HEK293T (cell line): ENCODE measurements around the gene NEBL.

Experiments
- CTCF ChIA-PET: fragments of 350-600 bp; formaldehyde crosslinking; extraction: SDS; loops from one replicate; lab custom pipeline; 2021; ENCODE audit warnings: antibody characterized with exemption, inconsistent platforms; lab: Yijun Ruan, JAX
- POLR2A ChIA-PET: fragments of 350-600 bp; formaldehyde crosslinking; extraction: SDS; loops from one replicate; lab custom pipeline; 2020; ENCODE audit warnings: antibody characterized with exemption, inconsistent platforms; lab: Yijun Ruan, JAX
- DNase-seq: peaks from one replicate; pipeline ENCODE4 v3.0.0; 2012; ENCODE audit warnings: mixed read lengths; ENCODE audit errors: extremely low spot score
- ARNT ChIP-seq: fragments of 450-650 bp; IDR thresholded peaks from 2 replicates; pipeline ENCODE4 v1.6.1; 2017; ENCODE audit warnings: mild to moderate bottlenecking
- BHLHE40 ChIP-seq: fragments of 450-650 bp; IDR thresholded peaks from 2 replicates; pipeline ENCODE4 v1.6.1; 2016; ENCODE audit warnings: mild to moderate bottlenecking, moderate library complexity, borderline replicate concordance
- CTBP1 ChIP-seq: fragments of 450-650 bp; IDR thresholded peaks from 2 replicates; pipeline ENCODE4 v1.6.1; 2016; ENCODE audit warnings: borderline replicate concordance
- ELF4 ChIP-seq: fragments of 450-650 bp; IDR thresholded peaks from 2 replicates; pipeline ENCODE4 v1.6.1; 2017; ENCODE audit warnings: antibody characterized with exemption
- FOXA1 ChIP-seq: fragments of 450-650 bp; IDR thresholded peaks from 2 replicates; pipeline ENCODE4 v1.6.1; 2016; ENCODE audit warnings: mild to moderate bottlenecking
- FOXK2 ChIP-seq: fragments of 450-650 bp; IDR thresholded peaks from 2 replicates; pipeline ENCODE4 v1.6.1; 2016; ENCODE audit warnings: mild to moderate bottlenecking
- FOXM1 ChIP-seq: fragments of 450-650 bp; IDR thresholded peaks from 2 replicates; pipeline ENCODE4 v1.6.1; 2017; ENCODE audit warnings: mild to moderate bottlenecking, borderline replicate concordance
- HDGF ChIP-seq: fragments of 450-650 bp; IDR thresholded peaks from 2 replicates; pipeline ENCODE4 v1.6.1; 2017; ENCODE audit warnings: antibody characterized with exemption, borderline replicate concordance
- L3MBTL2 ChIP-seq: fragments of 450-650 bp; conservative IDR thresholded peaks from 2 replicates; pipeline ENCODE4 v1.6.1; 2016; ENCODE audit warnings: mild to moderate bottlenecking
- LEF1 ChIP-seq: fragments of 450-650 bp; IDR thresholded peaks from 2 replicates; pipeline ENCODE4 v1.6.1; 2017; ENCODE audit warnings: mild to moderate bottlenecking, borderline replicate concordance
- NFRKB ChIP-seq: fragments of 450-650 bp; IDR thresholded peaks from 2 replicates; pipeline ENCODE4 v1.6.1; 2016; ENCODE audit warnings: mild to moderate bottlenecking, moderate library complexity
- PKNOX1 ChIP-seq: fragments of 450-650 bp; IDR thresholded peaks from 2 replicates; pipeline ENCODE4 v1.6.1; 2016
- SP1 ChIP-seq: fragments of 450-650 bp; IDR thresholded peaks from 2 replicates; pipeline ENCODE4 v1.6.1; 2017
- SUZ12 ChIP-seq: fragments of 450-650 bp; IDR thresholded peaks from 2 replicates; pipeline ENCODE4 v1.6.1; 2016; ENCODE audit warnings: mild to moderate bottlenecking
- TARDBP ChIP-seq: fragments of 450-650 bp; IDR thresholded peaks from 2 replicates; pipeline ENCODE4 v1.6.1; 2016
- ZNF384 ChIP-seq: fragments of 450-650 bp; IDR thresholded peaks from 2 replicates; pipeline ENCODE4 v1.6.1; 2016

NEBL gene

GRCh38 chr10:20877986-20878983 lies 18.8 kb downstream of the NEBL start:
- CTCF ChIA-PET, result no interaction called here
- POLR2A ChIA-PET, result no interaction called here
- DNase-seq, result no peak
- TF ChIP-seq FOXA1, result no peak
- TF ChIP-seq ARNT, result no peak
- no peak for TF ChIP-seq BHLHE40
- TF ChIP-seq LEF1, result no peak
- no peak for TF ChIP-seq ZNF384
- TF ChIP-seq ELF4, result no peak
- no peak for TF ChIP-seq L3MBTL2
- no peak for TF ChIP-seq CTBP1
- TF ChIP-seq PKNOX1, result no peak
- TF ChIP-seq FOXM1, result no peak
- no peak for TF ChIP-seq SUZ12
- no peak for TF ChIP-seq FOXK2
- no peak for TF ChIP-seq NFRKB
- no peak for TF ChIP-seq SP1
- TF ChIP-seq HDGF, result no peak
- no peak for TF ChIP-seq TARDBP

- CTCF ChIA-PET, result no interaction called here
- DNase-seq, result no peak
- POLR2A ChIA-PET, result no interaction called here
- TF ChIP-seq FOXK2, result no peak
- TF ChIP-seq HDGF, result no peak
- no peak for TF ChIP-seq L3MBTL2
- TF ChIP-seq ZNF384, result no peak
- TF ChIP-seq PKNOX1, result no peak
- no peak for TF ChIP-seq CTBP1
These were observed 19.6 kb downstream of the NEBL start for GRCh38 chr10:20877554-20877953.

GRCh38 chr10:20874261-20874660 lies 22.9 kb downstream of the NEBL start:
- ChIA-PET CTCF (no interaction called here), POLR2A (no interaction called here)
- TF ChIP-seq LEF1 (no peak), CTBP1 (no peak), FOXK2 (no peak)
- DNase-seq, result no peak

- POLR2A ChIA-PET, result no interaction called here
- CTCF ChIA-PET, result no interaction called here
- DNase-seq, result no peak
- TF ChIP-seq BHLHE40 (no peak), PKNOX1 (no peak), FOXM1 (no peak), SP1 (no peak), HDGF (no peak), SUZ12 (no peak), TARDBP (no peak), FOXK2 (no peak), NFRKB (no peak), FOXA1 (no peak), ARNT (no peak), ELF4 (no peak), CTBP1 (no peak), L3MBTL2 (no peak), LEF1 (no peak)
These were observed 25.1 kb downstream of the NEBL start for GRCh38 chr10:20871970-20872369.

- TF ChIP-seq LEF1 (no peak), PKNOX1 (no peak), FOXK2 (no peak), SP1 (no peak), SUZ12 (no peak), ARNT (no peak)
- DNase-seq, result no peak
- CTCF ChIA-PET, result no interaction called here
- POLR2A ChIA-PET, result no interaction called here
These were observed 26.3 kb downstream of the NEBL start for GRCh38 chr10:20870834-20871233.

- no peak for TF ChIP-seq LEF1
- no peak for TF ChIP-seq FOXA1
- no peak for TF ChIP-seq BHLHE40
- no peak for TF ChIP-seq L3MBTL2
- TF ChIP-seq FOXK2, result no peak
- TF ChIP-seq SP1, result no peak
- TF ChIP-seq ARNT, result no peak
- no peak for TF ChIP-seq TARDBP
- TF ChIP-seq PKNOX1, result no peak
- no peak for TF ChIP-seq SUZ12
- TF ChIP-seq HDGF, result no peak
- TF ChIP-seq ZNF384, result no peak
- no peak for TF ChIP-seq NFRKB
- no peak for TF ChIP-seq ELF4
- no peak for TF ChIP-seq CTBP1
- TF ChIP-seq FOXM1, result no peak
- no peak for DNase-seq
- CTCF ChIA-PET, result no interaction called here
- POLR2A ChIA-PET, result no interaction called here
These were observed 34.1 kb downstream of the NEBL start for GRCh38 chr10:20863008-20863407.
